NCI-H524 treated with DMSO at 0.1 percent for 48 hours (cell line): ENCODE measurements around the gene TRIM46.

Experiments
- DNase-seq: peaks from one replicate; lab custom pipeline; 2025; lab: John Stamatoyannopoulos, UW

TRIM46 gene, protein sequence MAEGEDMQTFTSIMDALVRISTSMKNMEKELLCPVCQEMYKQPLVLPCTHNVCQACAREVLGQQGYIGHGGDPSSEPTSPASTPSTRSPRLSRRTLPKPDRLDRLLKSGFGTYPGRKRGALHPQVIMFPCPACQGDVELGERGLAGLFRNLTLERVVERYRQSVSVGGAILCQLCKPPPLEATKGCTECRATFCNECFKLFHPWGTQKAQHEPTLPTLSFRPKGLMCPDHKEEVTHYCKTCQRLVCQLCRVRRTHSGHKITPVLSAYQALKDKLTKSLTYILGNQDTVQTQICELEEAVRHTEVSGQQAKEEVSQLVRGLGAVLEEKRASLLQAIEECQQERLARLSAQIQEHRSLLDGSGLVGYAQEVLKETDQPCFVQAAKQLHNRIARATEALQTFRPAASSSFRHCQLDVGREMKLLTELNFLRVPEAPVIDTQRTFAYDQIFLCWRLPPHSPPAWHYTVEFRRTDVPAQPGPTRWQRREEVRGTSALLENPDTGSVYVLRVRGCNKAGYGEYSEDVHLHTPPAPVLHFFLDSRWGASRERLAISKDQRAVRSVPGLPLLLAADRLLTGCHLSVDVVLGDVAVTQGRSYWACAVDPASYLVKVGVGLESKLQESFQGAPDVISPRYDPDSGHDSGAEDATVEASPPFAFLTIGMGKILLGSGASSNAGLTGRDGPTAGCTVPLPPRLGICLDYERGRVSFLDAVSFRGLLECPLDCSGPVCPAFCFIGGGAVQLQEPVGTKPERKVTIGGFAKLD

DNA sequence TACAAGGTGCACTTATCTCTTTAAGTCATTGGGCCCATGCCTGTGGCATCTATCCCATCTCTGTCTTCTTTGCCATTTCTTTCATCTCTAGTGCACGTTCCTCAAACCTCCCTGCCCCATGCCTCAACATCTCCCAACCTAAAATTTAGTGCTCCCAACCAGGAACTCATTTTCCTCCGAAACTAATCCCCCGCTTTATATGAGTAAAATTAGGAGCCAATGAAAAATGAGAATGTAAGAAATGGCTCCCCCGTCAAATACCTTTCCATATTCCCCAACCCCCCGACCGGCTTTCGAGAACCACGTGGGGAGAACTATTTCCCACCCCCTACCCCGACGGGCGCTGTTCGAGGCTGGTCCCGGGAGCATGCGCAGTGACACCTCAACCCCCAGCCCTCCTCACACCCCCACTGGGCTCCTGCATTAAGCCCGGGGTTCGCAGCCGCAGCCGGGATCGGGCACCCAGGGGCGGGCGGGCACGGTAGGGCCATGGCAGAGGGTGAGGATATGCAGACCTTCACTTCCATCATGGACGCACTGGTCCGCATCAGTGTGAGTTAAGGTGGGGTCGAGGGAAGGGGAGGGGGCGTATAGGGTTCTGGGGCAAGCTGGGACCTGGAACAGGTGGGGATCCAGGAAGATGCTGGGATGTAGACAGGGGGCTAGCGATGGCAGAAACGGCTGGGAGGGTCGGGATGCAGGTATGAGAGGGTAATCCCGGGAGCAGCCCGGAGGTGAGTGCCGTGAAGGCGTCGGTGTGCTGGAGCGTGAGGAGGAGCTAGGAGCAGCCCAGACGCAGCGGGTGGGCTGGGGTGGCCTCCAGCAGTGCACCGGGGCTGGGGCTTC lies at the start of gene TRIM46:
TRIM46 (plus strand) TSS at position 372 of the 846 bp plus-strand sequence; CDS start at position 490, 118 bp downstream.
- DNase-seq, result peak; percentile 33

DNA sequence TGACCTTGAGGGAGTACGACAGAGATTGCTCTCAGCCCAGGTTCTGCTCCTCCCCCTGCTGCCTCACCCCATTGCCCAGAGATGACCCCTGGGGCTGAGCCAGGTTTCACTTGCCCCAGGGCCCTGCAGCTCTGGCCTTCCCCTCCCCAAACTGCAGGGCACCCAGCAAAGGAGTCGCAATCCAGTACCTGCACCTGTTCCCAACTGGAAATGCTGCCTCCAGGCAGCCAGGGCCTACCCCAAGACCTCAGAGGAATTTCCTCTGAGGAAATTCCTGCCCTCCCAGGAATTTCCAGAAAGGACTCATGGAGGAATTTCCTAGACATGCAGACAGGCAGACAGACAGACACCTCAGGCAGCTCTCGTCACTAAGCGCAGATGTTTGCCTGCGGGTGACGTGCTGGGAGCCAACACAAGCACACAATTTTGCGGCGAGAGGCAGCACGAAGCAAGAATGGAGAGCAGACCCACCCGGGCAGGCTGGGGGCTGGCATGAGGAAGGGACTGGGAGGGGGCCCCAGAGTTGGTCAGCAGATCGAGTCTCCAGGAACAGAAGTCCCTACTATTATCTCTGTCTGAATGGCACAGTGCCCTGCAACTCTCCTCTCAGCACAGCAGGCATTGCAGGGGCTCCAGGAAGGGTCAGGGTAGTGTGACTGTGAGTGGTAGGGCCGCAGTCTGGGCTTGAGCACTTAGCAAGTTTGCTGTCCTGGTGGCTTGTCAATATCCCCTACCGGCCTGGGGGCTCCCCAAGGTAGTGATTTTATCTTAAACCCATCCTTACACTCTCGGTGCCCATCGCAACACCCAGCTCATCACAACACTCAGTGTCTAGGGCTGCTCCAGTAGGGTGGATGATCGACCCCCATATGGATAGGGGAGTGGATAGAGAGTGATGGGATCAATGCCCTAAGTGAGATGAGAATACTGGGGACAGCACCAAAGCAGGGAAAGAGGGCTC lies 48.9 kb upstream of the TRIM46 start:
- no peak for DNase-seq

DNA sequence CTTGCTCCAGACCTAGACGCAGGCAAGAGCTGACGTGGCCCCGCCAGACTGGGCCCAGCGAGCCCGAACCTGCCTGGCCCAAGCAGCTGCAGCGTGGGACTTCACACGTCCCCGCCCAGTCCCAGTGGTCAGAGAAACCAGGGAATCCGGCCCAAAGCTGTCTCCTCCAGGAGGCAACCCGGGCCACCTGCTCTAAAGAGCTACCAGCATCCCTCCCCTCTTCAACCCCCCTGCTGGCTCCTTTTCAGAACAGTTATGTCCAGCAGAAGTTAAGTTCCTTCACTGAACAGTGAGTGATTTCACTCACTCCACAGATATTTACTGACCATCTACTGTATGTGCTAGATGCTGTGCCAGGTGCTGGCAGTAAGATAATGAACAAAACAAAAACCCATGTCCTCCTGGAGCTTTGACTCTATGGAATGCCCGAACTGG lies 48.1 kb upstream of the TRIM46 start:
- DNase-seq, result no peak

DNA sequence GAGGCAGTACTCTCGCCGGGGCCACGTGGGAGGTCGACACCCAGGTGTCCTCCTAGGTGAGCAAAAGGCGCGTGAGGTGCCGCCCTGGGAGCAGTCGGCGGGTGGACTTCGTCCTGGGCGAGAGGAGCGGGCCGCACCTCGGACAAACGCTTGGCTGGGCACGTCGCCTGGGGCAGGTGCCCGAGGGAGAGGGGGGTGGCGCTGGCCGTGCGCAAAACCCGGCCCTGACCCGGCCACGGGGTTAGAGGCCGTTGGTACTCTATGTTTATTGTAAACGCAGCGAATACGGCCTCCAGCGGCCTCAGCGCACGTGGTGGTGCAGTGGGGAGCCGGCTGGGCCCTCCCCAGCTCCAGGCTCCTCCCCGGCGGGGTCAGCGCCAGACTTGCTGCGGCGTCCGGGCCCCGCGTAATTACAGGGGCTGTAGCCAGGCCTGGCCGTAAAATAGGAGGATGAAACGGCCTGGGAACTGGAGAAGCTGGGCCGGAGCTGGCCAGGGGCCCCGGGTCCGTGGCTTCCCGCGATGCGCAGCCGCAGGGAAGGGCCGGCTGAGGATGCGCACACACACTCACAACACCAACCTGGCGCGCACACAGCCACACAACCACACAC lies 47.6 kb upstream of the TRIM46 start:
- no peak for DNase-seq

DNA sequence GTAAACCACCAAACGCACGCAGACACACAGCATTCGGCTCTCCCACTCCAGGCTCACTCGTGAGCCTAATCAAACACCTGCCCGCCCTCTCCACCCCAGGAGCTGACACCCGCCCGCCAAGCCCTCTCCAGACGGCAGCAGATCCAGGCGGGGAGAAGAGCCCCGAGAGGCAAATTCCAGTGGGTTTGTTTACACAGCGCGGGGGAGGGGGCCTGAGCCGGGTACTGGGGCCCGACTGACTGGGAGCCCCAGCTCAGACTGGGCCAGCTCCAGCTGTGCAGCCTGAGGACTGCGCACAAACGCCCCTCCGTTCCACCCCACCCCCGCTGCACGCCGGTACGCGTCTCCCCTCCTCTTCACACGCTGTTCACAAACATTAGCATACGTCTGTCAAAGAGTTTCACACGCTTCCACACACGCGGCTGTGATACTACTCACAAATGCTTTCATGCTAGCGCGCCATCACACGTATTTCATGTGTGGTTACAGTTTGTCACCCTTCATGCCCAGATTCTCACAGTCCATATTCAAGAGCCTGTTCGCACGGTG lies 47.0 kb upstream of the TRIM46 start:
- DNase-seq, result no peak

DNA sequence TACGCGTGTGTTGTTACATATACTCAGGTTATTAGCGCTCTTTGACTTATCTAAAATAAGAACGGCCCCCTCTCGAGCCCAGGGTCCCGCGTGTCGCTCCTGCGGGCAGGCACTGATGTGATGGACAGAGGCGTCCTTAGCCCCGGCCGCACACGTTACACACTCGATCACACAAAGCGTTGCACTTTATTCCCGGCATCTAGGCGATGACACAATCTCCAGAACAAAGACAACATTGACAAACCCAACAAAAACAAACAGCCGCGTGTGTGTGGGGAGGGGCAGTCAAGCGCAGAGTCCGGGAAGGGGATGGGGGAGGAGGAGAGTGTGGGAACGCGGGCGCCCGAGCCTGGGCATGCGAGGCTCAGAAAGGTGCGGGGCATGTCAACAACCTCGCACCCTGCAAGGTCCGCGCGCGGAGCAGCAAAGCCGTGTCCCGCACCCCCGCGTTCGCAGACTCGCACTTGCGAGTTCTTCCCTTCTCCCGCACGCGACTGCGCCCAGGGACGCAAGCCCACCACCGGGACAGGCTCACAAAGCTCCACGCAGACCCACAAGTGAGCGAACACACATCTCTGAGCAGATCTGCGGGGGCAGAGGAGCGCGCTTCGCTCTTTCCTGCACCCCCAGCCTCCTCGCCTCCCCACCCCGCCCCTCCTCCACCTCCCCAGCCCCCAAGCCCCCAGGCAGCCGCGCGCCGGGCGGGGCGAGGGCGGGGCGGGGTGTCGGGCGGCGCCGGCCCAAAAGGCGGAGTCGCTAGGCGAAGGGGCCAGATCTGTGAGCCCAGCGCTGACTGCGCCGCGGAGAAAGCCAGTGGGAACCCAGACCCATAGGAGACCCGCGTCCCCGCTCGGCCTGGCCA lies 46.3 kb upstream of the TRIM46 start, which contains the start of gene EFNA1:
EFNA1 (plus strand) TSS at position 772 of the 862 bp plus-strand sequence. CDS start 102 bp downstream, outside the sequence.
- DNase-seq, result no peak

DNA sequence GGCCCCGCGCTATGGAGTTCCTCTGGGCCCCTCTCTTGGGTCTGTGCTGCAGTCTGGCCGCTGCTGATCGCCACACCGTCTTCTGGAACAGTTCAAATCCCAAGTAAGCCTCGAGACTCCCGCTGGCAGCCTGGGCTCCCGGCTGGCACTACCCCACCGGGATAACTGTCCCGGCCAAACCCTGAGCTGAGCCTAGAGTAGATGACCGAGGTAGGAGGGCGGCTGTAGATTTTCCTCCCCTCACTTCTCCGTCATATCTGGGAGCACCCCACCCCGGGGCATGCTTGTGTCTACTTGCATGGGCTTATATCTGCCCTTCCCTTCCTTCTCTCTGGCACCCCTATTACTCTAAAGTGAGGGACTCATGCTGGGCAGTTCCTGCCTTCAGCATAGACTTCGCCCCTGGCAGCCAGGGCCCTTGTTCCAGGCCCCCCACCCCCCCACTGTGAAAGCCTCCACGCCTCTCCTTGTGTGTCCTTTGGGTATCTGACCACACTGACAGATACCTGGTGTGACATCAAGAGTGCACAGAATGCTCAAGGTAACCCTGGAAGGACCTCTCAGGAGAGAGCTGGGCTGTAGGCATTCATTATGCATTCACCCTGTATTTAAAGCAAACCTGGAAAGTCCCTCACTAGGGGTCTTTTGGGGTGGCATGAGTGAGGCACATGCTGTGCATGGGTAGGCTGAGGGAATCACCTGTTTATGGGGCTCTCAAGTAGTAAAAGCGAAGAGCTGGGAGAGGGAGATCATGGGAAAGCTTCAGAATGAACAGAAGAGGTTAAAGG lies 45.5 kb upstream of the TRIM46 start:
- DNase-seq, result no peak

DNA sequence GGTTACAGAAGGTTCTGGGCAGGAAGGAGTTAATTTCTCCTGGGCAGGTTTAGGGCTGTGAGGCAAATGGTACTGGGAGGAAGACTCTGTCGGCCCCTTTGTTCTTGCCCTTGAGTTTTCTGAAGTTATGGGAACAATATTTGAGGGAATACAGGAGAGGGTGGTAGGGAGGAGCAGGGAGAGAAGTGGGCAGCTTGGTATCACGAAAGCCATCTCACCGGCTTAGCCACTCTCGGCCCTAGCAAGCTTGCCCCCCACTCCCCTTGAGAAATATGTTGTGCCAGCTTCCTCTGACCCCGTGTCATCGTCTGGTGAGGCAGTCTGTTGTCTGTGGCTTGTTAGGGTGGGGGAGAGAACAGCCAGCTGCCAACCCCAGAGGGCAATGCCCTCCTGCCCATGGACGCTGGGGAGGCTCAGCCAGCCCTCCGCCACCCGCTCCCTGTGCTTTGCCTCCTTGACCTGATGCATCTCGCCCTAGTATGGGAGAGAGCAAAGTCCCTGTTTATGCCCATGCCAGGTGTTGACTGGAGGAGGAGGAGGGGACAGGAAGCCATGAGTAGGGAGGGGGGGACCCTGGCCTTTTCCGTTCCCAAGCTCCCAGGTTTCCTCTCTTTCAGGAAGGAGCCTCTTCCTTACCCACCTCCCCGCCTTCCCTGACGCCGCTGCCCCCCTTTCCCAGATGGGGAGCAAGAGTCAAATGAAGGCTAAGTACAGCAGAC lies 44.7 kb upstream of the TRIM46 start:
- DNase-seq, result no peak

DNA sequence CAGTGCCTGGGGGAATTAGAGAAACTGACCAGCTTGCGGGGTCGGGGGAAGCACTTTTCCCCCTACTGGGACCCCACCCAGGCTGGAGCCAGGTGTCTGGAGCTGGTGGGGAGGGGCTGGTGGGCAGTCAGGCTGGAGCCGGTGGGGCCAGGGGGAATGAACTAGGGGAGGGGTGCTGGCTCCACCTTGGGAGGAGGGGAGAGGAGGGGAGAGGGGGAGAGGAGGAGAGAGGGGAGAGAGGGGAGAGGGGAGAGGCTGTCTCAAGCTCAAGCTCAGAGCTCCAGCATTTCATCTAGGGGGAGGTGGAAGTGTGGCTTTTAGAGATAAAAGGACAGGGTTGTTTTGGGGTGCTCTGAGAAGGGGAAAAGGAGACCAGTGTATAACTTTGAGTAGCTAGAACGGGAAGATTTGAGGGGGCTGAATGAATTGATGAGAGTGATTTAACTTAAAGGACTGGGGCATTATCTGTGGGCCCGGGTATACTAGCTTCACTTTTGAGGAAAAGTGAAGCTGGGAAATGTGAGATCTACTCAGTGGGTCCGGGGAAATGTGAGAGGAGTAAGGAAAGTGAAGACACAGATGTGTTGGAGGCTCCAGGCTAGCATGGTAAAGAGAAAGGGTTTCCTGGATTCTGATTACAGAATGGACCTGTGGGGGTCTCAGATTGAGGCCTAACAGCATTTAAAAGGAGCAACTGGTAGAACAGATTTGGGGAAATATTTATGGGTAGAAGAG lies 43.2 kb upstream of the TRIM46 start:
- no peak for DNase-seq

DNA sequence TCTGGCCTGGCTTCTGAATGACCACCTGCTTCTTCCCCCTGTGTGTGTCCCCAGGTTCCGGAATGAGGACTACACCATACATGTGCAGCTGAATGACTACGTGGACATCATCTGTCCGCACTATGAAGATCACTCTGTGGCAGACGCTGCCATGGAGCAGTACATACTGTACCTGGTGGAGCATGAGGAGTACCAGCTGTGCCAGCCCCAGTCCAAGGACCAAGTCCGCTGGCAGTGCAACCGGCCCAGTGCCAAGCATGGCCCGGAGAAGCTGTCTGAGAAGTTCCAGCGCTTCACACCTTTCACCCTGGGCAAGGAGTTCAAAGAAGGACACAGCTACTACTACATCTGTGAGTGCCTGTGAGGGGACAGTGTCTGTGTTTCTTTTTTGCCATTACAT lies 42.4 kb upstream of the TRIM46 start:
- no peak for DNase-seq

DNA sequence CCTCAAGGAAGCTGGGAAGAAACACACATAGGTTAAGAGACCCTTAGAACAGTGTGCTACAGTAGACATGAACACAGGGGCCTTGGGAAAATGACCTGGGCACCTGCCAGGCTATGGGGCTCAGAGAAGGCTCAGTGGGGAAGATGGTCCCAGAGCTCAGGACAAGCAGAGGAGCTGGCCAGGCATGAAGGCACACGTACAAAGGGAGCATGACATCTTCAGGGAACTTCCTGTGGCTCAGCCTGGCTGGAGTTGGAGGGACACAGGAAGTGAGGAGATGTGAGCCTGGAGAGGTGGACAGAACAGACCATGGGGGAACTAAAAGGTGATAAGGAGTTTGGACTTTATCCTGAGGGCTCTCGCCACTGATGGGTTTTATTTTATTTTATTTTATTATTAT lies 41.8 kb upstream of the TRIM46 start:
- DNase-seq, result no peak

DNA sequence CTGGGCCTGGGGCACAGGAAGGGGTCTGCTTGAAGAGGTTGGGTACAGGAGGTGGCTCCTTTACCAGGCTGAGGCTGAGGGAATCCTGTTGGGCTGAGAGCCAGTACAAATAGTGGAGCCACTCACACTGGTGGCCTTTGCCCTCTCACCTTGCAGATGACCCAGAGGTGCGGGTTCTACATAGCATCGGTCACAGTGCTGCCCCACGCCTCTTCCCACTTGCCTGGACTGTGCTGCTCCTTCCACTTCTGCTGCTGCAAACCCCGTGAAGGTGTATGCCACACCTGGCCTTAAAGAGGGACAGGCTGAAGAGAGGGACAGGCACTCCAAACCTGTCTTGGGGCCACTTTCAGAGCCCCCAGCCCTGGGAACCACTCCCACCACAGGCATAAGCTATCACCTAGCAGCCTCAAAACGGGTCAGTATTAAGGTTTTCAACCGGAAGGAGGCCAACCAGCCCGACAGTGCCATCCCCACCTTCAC lies 39.8 kb upstream of the TRIM46 start:
- DNase-seq, result no peak

DNA sequence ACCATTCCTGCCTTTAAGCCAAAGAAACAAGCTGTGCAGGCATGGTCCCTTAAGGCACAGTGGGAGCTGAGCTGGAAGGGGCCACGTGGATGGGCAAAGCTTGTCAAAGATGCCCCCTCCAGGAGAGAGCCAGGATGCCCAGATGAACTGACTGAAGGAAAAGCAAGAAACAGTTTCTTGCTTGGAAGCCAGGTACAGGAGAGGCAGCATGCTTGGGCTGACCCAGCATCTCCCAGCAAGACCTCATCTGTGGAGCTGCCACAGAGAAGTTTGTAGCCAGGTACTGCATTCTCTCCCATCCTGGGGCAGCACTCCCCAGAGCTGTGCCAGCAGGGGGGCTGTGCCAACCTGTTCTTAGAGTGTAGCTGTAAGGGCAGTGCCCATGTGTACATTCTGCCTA lies 39.3 kb upstream of the TRIM46 start:
- DNase-seq, result no peak

DNA sequence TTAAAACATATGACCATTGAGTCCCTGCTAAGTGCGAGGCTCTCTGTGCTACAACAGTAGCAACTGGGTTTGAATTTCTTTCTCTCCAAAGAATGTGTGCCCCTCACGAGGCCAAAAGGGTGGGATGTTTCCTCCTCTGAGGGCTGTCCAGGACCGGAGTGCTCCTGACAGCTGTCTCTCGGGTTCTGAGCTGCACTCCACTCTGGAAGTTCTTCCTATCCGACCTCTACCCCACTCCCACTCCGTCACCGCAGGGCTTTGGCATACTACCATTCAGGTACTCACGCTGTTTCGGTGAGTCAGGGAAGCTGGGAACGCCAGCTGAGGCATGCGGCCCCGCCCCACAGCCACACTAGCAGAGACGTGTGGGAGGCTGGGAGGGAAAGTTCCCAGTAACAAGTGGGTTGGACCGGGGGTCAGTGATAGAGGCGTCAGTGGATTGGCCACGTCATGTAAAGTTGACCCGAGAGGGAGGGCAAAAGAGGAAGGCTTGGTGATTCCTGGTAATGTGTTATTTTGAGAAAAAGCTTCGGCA lies 38.7 kb upstream of the TRIM46 start:
- no peak for DNase-seq

DNA sequence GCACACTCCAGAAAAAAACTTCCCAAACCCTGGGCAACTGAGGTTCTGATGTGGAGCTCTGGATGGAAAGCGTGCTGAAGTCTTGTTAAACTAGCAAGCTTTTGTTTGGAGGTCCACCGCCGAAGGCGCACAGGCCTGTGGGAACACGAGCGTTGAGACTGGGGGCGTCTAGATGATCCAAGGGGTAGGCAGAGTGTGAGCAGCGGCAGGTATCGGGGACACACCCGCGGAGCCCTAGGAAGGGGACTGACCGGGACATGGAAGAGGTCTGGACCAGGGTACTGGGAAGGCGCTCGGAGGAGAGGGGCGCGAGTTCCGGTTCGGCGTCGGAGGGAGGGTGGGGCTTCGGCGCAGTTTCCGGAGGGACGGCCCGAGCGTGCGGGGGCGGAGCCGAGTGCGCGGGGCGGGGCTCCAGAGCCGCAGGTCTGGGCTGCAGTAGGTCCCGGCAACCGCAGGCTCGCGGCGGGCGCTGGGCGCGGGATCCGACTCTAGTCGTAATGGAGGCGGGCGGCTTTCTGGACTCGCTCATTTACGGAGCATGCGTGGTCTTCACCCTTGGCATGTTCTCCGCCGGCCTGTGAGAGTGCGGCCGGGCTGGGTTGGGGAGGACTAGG lies 38.1 kb upstream of the TRIM46 start, which contains the start of gene SLC50A1:
SLC50A1 (plus strand) TSS at position 438 of the 614 bp plus-strand sequence; CDS start at position 498, 60 bp downstream.
- DNase-seq, result peak; percentile 60

DNA sequence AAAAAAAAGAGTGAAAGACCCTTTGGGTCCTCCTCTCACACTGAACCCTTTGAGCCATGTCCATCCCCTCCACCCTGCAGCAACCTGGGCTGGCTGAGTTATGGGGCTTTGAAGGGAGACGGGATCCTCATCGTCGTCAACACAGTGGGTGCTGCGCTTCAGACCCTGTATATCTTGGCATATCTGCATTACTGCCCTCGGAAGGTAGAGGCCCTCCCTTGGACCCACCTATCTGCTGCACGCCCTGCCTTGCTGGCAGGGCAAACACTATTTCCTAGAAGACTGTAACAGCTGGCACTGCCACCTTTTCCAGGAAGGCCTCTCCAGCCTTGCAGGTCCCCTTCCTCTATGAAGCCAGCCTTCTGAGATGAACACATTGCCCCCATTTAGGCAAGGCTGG lies 36.9 kb upstream of the TRIM46 start:
- DNase-seq, result no peak
